GM23338 (cell line): ENCODE measurements around the gene SEMA6B. TPM values are rescaled to one million over a fixed set of nuclear protein-coding genes. Genes with fewer than 3 reads are reported as not detected.

ENCODE experiments used
- ATAC-seq: fragments of 200-7000 bp; cut with Tn5 transposase; 3 replicates; pipeline ENCODE4 v1.9.1; 2020
- DNase-seq: peaks from one replicate; pipeline ENCODE4 v3.0.0-alpha.2; 2015; ENCODE audit warnings: low spot score
- H2AFZ ChIP-seq: fragments of 200-600 bp; sonication (generic); 2 replicates; pipeline ENCODE4 v1.8.0; 2016; ENCODE audit warnings: antibody characterized with exemption, mild to moderate bottlenecking, moderate library complexity
- H3F3A ChIP-seq: fragments of 200-600 bp; sonication (generic); replicated peaks from 2 replicates; pipeline ENCODE4 v1.8.0; 2017; ENCODE audit warnings: antibody characterized with exemption, mixed run types, low read depth
- H3K27ac ChIP-seq: fragments of 200-600 bp; sonication (generic); 2 replicates; pipeline ENCODE4 v1.6.1; 2016; ENCODE audit warnings: low read depth
- H3K27me3 ChIP-seq: fragments of 200-600 bp; sonication (generic); 2 replicates; pipeline ENCODE4 v1.8.0; 2016; ENCODE audit warnings: mild to moderate bottlenecking, mixed run types, moderate library complexity; ENCODE audit not compliant: insufficient read depth
- H3K36me3 ChIP-seq: fragments of 200-600 bp; sonication (generic); 2 replicates; pipeline ENCODE4 v1.8.0; 2016; ENCODE audit warnings: mild to moderate bottlenecking; ENCODE audit not compliant: insufficient read depth
- H3K4me1 ChIP-seq: fragments of 200-600 bp; sonication (generic); 2 replicates; pipeline ENCODE4 v1.8.0; 2016; ENCODE audit warnings: mild to moderate bottlenecking, moderate library complexity; ENCODE audit not compliant: insufficient read depth
- H3K4me2 ChIP-seq: fragments of 200-600 bp; sonication (generic); 2 replicates; pipeline ENCODE4 v1.7.1; 2017; ENCODE audit warnings: mixed run types
- H3K4me3 ChIP-seq: fragments of 200-600 bp; sonication (generic); 2 replicates; pipeline ENCODE4 v1.6.1; 2016; ENCODE audit warnings: mixed run types
- H3K79me2 ChIP-seq: fragments of 200-600 bp; sonication (generic); replicated peaks from 2 replicates; pipeline ENCODE4 v1.8.0; 2017; ENCODE audit warnings: mild to moderate bottlenecking; ENCODE audit not compliant: insufficient read depth
- H3K9me2 ChIP-seq: fragments of 200-600 bp; sonication (generic); 2 replicates; pipeline ENCODE4 v1.8.0; 2017; ENCODE audit not compliant: insufficient read depth
- H4K20me1 ChIP-seq: fragments of 200-600 bp; sonication (generic); replicated peaks from 2 replicates; pipeline ENCODE4 v1.8.0; 2017; ENCODE audit warnings: mild to moderate bottlenecking; ENCODE audit not compliant: insufficient read depth
- H3K27ac Mint-ChIP-seq: 2 replicates; pipeline ENCODE4 v1.8.0; 2020; ENCODE audit warnings: inconsistent platforms, mild to moderate bottlenecking, moderate library complexity, mixed read lengths
- H3K27me3 Mint-ChIP-seq: 3 replicates; pipeline ENCODE4 v1.8.0; 2022; ENCODE audit warnings: low read depth, mild to moderate bottlenecking, moderate library complexity, mixed read lengths, inconsistent platforms; ENCODE audit not compliant: insufficient read depth, poor library complexity
- H3K36me3 Mint-ChIP-seq: 3 replicates; pipeline ENCODE4 v1.8.0; 2021; ENCODE audit warnings: low read depth, mild to moderate bottlenecking, inconsistent platforms, moderate library complexity, mixed read lengths
- H3K4me1 Mint-ChIP-seq: 3 replicates; pipeline ENCODE4 v1.8.0; 2020; ENCODE audit warnings: mild to moderate bottlenecking, inconsistent platforms, mixed read lengths
- H3K4me3 Mint-ChIP-seq: 3 replicates; pipeline ENCODE4 v1.8.0; 2021; ENCODE audit warnings: moderate library complexity, mild to moderate bottlenecking, inconsistent platforms, mixed read lengths
- H3K9me3 Mint-ChIP-seq: 3 replicates; pipeline ENCODE4 v1.8.0; 2020; ENCODE audit warnings: moderate library complexity, mild to moderate bottlenecking, inconsistent platforms, mixed read lengths
- CREB1 ChIP-seq: fragments of 250-450 bp; sonication (Bioruptor Pico); IDR thresholded peaks from 2 replicates; pipeline ENCODE4 v1.5.0; 2020; ENCODE audit warnings: low read depth, mild to moderate bottlenecking, moderate library complexity
- JUNB ChIP-seq: IDR thresholded peaks from one replicate; pipeline ENCODE4 v1.6.1; 2016; ENCODE audit warnings: antibody characterized with exemption; ENCODE audit not compliant: unreplicated experiment
- STAT1 ChIP-seq: IDR thresholded peaks from one replicate; pipeline ENCODE4 v1.6.1; 2016; ENCODE audit warnings: antibody characterized with exemption; ENCODE audit not compliant: unreplicated experiment
- ZNF114 ChIP-seq: fragments of 250-450 bp; sonication (Bioruptor Pico); IDR thresholded peaks from 2 replicates; pipeline ENCODE4 v1.5.0; 2020; ENCODE audit warnings: mild to moderate bottlenecking, moderate library complexity
- polyA plus RNA-seq: library from polyadenylated mRNA; unstranded; fragments of >200 nt; fragmentation: Nextera tagmentation; extraction: Ambion mirVana; gene quantifications from 2 replicates; pipeline ENCODE4 v1.2.1, GENCODE V29; 2016
- total RNA-seq: library from RNA; depleted of rRNA; stranded (reverse); fragments of >200 nt; shearing (Covaris generic); gene quantifications from 2 replicates; pipeline ENCODE4 v1.2.3, GENCODE V29; 2014
- TF ChIP-seq, protein P1 (sequence below): IDR thresholded peaks from one replicate; pipeline ENCODE4 v1.6.1; 2018; ENCODE audit warnings: antibody characterized with exemption; ENCODE audit not compliant: unreplicated experiment
- TF ChIP-seq, protein P2 (sequence below), 2 experiments: fragments of 200-600 bp in 1 of 2; sonication (generic) in 1 of 2; conservative IDR thresholded peaks; 2 replicates each; pipeline versions ENCODE4 v1.5.1 to v1.6.1; 2016 to 2017; ENCODE audit warnings: antibody characterized with exemption in 2 of 2, low read depth in 2 of 2, mild to moderate bottlenecking in 2 of 2, moderate library complexity in 1 of 2
- TF ChIP-seq, protein P3 (sequence below): IDR thresholded peaks from 2 replicates; pipeline ENCODE4 v1.6.1; 2016; ENCODE audit warnings: antibody characterized with exemption
- TF ChIP-seq, protein P4 (sequence below): fragments of 250-450 bp; sonication (Bioruptor Pico); IDR thresholded peaks from 2 replicates; pipeline ENCODE4 v1.5.0; 2020; ENCODE audit warnings: mild to moderate bottlenecking, moderate library complexity

Gene SEMA6B
- total and polyA plus RNA-seq, 2 experiments from 2014 or later: 5.3 to 42.7 TPM

DNA sequence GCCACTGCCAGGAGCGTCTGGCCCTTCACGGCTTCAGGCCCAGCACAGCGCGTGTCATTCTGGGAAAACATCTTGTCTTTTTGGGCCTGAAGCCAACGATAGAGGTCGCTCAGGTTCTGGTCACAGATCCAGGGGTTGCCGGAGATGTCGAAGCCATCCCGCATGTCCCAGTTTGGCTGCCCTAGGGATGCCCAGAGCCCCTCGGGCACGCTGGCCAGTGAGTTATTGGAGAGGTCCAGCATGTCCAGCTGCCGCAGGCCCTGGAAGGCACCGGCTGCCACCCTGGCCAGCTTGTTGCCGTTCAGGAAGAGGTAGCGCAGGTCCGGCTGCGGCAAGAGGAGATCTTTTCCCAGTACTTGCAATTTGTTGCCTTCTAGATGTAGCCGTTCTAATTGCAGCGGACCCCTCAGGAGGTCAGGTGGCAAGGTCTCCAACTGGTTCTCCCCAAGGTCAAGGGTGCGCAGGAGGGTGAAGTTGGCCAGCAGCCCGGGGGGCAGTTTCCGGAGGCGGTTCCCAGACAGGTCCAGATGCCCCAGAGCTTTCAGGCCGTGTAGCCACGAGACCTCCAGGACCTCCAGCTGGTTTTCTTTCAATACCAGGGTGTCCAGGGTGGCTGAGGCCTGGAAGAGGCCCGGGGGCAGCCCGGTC lies 21.4 kb downstream of the SEMA6B start:
- Histone ChIP-seq H3K9me2 (no peaks in the 10 kb centered on the region), H3K79me2 (no peaks in the 10 kb centered on the region), H3K4me1 (no peaks in the 10 kb centered on the region; the same call in 1 of the 2 replicates), H3K36me3 (no peaks in the 10 kb centered on the region), H3K4me3 (no peak overlapping the region), H3K4me2 (no peak overlapping the region), H3F3A (peaks cover 6% of the 10 kb centered on the region; the same call in 1 of the 2 replicates), H2AFZ (no peak overlapping the region), H3K27ac (no peak overlapping the region), H4K20me1 (no peaks in the 10 kb centered on the region), H3K27me3 (peaks cover 17% of the 10 kb centered on the region)
- Mint-ChIP-seq H3K36me3 (no peaks in the 10 kb centered on the region), H3K4me3 (no peak overlapping the region), H3K4me1 (peaks cover 10% of the 10 kb centered on the region), H3K27ac (no peak overlapping the region), H3K27me3 (peaks cover 17% of the 10 kb centered on the region), H3K9me3 (peaks cover 6% of the 10 kb centered on the region; the same call in 1 of the 3 replicates)
- peak; percentile 65 for DNase-seq
- TF ChIP-seq, protein P1, sequence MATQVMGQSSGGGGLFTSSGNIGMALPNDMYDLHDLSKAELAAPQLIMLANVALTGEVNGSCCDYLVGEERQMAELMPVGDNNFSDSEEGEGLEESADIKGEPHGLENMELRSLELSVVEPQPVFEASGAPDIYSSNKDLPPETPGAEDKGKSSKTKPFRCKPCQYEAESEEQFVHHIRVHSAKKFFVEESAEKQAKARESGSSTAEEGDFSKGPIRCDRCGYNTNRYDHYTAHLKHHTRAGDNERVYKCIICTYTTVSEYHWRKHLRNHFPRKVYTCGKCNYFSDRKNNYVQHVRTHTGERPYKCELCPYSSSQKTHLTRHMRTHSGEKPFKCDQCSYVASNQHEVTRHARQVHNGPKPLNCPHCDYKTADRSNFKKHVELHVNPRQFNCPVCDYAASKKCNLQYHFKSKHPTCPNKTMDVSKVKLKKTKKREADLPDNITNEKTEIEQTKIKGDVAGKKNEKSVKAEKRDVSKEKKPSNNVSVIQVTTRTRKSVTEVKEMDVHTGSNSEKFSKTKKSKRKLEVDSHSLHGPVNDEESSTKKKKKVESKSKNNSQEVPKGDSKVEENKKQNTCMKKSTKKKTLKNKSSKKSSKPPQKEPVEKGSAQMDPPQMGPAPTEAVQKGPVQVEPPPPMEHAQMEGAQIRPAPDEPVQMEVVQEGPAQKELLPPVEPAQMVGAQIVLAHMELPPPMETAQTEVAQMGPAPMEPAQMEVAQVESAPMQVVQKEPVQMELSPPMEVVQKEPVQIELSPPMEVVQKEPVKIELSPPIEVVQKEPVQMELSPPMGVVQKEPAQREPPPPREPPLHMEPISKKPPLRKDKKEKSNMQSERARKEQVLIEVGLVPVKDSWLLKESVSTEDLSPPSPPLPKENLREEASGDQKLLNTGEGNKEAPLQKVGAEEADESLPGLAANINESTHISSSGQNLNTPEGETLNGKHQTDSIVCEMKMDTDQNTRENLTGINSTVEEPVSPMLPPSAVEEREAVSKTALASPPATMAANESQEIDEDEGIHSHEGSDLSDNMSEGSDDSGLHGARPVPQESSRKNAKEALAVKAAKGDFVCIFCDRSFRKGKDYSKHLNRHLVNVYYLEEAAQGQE: no peak
- TF ChIP-seq, protein P2, sequence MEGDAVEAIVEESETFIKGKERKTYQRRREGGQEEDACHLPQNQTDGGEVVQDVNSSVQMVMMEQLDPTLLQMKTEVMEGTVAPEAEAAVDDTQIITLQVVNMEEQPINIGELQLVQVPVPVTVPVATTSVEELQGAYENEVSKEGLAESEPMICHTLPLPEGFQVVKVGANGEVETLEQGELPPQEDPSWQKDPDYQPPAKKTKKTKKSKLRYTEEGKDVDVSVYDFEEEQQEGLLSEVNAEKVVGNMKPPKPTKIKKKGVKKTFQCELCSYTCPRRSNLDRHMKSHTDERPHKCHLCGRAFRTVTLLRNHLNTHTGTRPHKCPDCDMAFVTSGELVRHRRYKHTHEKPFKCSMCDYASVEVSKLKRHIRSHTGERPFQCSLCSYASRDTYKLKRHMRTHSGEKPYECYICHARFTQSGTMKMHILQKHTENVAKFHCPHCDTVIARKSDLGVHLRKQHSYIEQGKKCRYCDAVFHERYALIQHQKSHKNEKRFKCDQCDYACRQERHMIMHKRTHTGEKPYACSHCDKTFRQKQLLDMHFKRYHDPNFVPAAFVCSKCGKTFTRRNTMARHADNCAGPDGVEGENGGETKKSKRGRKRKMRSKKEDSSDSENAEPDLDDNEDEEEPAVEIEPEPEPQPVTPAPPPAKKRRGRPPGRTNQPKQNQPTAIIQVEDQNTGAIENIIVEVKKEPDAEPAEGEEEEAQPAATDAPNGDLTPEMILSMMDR (conservative IDR thresholded peaks at IDR 0.05; ENCODE audit: low read depth in 2 of 2): peak in 1 of 2 experiments; percentile 72; a peak in 3 of 4 replicates
- peak; percentile 4; the same call in 2 of the 3 replicates for ATAC-seq

DNA sequence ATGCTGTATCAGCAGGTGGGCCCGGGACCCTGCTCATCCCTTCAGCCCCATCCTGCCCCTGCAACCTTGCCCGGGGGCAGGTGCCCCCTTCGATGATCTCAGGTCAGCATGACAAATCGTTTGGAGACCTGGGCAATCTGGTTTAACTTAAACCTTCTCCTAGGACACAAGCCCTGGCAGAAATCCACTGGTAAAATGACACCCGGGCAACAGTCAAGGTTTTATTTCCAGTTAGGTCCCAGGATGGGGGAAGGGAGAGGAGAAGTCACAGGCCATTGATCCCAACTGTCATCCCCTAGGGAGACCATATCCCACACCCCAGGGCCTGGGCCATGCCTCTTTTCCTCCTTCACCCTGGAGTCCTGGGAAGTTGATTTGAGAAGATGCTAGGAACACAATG lies 22.7 kb downstream of the SEMA6B start:
- Mint-ChIP-seq H3K27ac (no peak overlapping the region), H3K36me3 (no peaks in the 10 kb centered on the region), H3K4me3 (no peak overlapping the region), H3K9me3 (peaks cover 6% of the 10 kb centered on the region; the same call in 1 of the 3 replicates), H3K4me1 (peaks cover 10% of the 10 kb centered on the region), H3K27me3 (peaks cover 17% of the 10 kb centered on the region)
- H3K4me3 ChIP-seq: no peak overlapping the region
- no peaks in the 10 kb centered on the region; the same call in 1 of the 2 replicates for H4K20me1 ChIP-seq
- no peak for ATAC-seq
- no peaks in the 10 kb centered on the region for H3K79me2 ChIP-seq
- peaks cover 6% of the 10 kb centered on the region; the same call in 1 of the 2 replicates for H3F3A ChIP-seq
- peaks cover 17% of the 10 kb centered on the region for H3K27me3 ChIP-seq
- H3K9me2 ChIP-seq: no peaks in the 10 kb centered on the region
- H2AFZ ChIP-seq: no peak overlapping the region
- H3K4me2 ChIP-seq: no peak overlapping the region
- H3K27ac ChIP-seq: no peak overlapping the region
- no peak for DNase-seq
- H3K36me3 ChIP-seq: no peaks in the 10 kb centered on the region
- no peaks in the 10 kb centered on the region; the same call in 1 of the 2 replicates for H3K4me1 ChIP-seq
- TF ChIP-seq ZNF114 (CRISPR knock-in tag) (no peak), CREB1 (CRISPR knock-in tag) (no peak), JUNB (no peak), STAT1 (no peak)
- TF ChIP-seq, protein P3, sequence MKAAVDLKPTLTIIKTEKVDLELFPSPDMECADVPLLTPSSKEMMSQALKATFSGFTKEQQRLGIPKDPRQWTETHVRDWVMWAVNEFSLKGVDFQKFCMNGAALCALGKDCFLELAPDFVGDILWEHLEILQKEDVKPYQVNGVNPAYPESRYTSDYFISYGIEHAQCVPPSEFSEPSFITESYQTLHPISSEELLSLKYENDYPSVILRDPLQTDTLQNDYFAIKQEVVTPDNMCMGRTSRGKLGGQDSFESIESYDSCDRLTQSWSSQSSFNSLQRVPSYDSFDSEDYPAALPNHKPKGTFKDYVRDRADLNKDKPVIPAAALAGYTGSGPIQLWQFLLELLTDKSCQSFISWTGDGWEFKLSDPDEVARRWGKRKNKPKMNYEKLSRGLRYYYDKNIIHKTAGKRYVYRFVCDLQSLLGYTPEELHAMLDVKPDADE: no peak
- TF ChIP-seq, protein P4, sequence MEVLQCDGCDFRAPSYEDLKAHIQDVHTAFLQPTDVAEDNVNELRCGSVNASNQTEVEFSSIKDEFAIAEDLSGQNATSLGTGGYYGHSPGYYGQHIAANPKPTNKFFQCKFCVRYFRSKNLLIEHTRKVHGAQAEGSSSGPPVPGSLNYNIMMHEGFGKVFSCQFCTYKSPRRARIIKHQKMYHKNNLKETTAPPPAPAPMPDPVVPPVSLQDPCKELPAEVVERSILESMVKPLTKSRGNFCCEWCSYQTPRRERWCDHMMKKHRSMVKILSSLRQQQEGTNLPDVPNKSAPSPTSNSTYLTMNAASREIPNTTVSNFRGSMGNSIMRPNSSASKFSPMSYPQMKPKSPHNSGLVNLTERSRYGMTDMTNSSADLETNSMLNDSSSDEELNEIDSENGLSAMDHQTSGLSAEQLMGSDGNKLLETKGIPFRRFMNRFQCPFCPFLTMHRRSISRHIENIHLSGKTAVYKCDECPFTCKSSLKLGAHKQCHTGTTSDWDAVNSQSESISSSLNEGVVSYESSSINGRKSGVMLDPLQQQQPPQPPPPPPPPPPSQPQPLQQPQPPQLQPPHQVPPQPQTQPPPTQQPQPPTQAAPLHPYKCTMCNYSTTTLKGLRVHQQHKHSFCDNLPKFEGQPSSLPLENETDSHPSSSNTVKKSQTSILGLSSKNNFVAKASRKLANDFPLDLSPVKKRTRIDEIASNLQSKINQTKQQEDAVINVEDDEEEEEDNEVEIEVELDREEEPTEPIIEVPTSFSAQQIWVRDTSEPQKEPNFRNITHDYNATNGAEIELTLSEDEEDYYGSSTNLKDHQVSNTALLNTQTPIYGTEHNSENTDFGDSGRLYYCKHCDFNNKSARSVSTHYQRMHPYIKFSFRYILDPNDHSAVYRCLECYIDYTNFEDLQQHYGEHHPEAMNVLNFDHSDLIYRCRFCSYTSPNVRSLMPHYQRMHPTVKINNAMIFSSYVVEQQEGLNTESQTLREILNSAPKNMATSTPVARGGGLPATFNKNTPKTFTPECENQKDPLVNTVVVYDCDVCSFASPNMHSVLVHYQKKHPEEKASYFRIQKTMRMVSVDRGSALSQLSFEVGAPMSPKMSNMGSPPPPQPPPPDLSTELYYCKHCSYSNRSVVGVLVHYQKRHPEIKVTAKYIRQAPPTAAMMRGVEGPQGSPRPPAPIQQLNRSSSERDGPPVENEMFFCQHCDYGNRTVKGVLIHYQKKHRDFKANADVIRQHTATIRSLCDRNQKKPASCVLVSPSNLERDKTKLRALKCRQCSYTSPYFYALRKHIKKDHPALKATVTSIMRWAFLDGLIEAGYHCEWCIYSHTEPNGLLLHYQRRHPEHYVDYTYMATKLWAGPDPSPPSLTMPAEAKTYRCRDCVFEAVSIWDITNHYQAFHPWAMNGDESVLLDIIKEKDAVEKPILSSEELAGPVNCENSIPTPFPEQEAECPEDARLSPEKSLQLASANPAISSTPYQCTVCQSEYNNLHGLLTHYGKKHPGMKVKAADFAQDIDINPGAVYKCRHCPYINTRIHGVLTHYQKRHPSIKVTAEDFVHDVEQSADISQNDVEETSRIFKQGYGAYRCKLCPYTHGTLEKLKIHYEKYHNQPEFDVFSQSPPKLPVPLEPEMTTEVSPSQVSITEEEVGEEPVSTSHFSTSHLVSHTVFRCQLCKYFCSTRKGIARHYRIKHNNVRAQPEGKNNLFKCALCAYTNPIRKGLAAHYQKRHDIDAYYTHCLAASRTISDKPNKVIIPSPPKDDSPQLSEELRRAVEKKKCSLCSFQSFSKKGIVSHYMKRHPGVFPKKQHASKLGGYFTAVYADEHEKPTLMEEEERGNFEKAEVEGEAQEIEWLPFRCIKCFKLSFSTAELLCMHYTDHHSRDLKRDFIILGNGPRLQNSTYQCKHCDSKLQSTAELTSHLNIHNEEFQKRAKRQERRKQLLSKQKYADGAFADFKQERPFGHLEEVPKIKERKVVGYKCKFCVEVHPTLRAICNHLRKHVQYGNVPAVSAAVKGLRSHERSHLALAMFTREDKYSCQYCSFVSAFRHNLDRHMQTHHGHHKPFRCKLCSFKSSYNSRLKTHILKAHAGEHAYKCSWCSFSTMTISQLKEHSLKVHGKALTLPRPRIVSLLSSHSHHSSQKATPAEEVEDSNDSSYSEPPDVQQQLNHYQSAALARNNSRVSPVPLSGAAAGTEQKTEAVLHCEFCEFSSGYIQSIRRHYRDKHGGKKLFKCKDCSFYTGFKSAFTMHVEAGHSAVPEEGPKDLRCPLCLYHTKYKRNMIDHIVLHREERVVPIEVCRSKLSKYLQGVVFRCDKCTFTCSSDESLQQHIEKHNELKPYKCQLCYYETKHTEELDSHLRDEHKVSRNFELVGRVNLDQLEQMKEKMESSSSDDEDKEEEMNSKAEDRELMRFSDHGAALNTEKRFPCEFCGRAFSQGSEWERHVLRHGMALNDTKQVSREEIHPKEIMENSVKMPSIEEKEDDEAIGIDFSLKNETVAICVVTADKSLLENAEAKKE (CRISPR knock-in tag): no peak
